ENCODE results near the gene BRSK1.

DNA sequence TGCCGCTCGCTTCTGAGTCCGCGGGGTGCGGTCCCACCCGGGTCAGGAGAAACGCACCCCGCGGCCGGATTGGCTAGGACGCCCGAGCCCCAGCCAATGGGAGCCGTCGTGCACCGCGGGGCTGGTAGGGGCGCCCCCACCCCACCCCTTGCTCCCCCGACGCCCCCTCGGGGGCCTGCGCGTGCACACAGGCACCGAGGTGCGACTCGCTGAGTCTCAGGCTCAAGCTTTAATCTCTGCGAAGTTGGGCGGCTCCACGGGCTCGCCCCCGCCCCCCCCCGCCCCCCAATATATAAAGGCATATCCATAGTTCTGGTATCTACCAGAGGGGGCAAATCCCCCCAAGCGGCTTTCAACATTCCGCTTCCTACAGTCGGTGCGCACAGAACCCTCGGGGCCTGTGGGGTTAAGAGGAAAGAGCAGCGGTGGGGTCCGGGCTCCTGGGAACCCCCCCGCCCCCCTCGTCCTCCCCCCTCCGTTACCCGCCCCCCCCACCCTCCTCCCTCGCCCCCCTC is 71.0 kb downstream of the BRSK1 start, which contains the start of gene COX6B2:
- TF ChIP-seq, protein P1, sequence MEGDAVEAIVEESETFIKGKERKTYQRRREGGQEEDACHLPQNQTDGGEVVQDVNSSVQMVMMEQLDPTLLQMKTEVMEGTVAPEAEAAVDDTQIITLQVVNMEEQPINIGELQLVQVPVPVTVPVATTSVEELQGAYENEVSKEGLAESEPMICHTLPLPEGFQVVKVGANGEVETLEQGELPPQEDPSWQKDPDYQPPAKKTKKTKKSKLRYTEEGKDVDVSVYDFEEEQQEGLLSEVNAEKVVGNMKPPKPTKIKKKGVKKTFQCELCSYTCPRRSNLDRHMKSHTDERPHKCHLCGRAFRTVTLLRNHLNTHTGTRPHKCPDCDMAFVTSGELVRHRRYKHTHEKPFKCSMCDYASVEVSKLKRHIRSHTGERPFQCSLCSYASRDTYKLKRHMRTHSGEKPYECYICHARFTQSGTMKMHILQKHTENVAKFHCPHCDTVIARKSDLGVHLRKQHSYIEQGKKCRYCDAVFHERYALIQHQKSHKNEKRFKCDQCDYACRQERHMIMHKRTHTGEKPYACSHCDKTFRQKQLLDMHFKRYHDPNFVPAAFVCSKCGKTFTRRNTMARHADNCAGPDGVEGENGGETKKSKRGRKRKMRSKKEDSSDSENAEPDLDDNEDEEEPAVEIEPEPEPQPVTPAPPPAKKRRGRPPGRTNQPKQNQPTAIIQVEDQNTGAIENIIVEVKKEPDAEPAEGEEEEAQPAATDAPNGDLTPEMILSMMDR (IDR thresholded peaks at IDR 0.05; ENCODE audit: borderline replicate concordance, extremely low read depth, low read length, poor library complexity, severe bottlenecking), result no peak
- no peak for TF ChIP-seq EZH2 (IDR thresholded peaks at IDR 0.05; ENCODE audit: borderline replicate concordance, low read depth, low read length, severe bottlenecking)
